ENCODE data around the gene TRAF5.

TRAF5 gene

GRCh38 chr1:211328084-211328694 is 1.6 kb downstream of the TRAF5 start:
- TF ChIP-seq CTCF (IDR thresholded peaks at IDR 0.05; ENCODE audit: insufficient read depth, low read depth, low read length, missing control alignments) = no peak
- no peak overlapping the region for H3K4me3 ChIP-seq (ENCODE audit: low read length)
- no peak for DNase-seq (ENCODE audit: low read depth)

DNA sequence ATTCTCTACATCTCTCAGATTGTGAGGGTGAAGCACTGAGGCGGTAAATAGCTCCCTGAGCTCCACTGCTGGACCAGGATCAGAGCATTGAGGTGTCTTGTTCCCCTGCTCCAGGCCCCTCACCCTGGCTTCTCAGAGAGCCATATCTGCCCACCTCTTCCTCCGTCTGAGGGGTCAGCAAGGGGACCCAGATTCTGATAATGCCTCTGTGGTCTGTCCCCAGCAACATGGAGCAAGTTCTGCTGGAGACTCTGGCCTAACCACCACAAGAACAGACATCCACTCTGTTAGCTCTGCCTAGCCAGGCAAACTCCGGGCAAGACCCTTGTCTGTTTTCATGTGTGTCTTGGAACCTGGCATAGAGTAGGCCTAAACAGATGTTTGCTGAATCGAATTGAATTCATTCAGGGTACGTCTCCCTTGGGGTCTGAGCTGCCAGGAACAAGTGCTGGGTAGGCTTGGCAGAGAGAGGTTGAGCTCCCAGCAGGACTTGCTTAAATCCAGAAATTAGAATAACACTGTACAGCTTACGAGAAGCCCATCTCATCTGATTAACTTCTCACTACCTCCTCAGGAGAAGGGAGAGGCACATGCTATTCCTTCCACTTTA is 2.3 kb downstream of the TRAF5 start:
- TF ChIP-seq CTCF (IDR thresholded peaks at IDR 0.05; ENCODE audit: insufficient read depth, low read depth, low read length, missing control alignments) = no peak
- no peak overlapping the region for H3K4me3 ChIP-seq (ENCODE audit: low read length)
- DNase-seq (ENCODE audit: low read depth) = no peak

DNA sequence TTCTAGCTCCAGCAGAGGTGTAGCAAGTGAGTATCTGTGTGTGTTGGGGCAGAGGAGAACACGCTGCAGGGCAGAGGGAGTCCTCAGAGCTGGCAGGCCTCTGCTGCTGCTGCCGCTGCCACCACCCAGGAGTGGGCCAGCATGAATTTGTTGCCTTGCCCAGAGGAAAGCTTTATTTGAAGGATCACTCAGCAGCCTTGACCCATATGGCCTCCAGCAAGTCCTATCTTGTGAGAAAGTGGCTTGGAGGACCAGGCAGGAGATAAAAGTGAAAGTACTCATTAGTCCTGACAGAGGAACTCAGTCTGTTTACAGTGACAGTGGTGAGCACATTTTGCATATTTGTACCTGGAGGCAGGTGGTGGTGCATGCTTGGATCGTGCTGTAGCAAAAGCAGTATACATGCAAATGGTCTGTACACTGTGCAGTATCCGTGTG is 3.1 kb downstream of the TRAF5 start:
- DNase-seq (ENCODE audit: low read depth) = no peak
- TF ChIP-seq CTCF (IDR thresholded peaks at IDR 0.05; ENCODE audit: insufficient read depth, low read depth, low read length, missing control alignments) = no peak
- H3K4me3 ChIP-seq (ENCODE audit: low read length) = no peak overlapping the region

DNA sequence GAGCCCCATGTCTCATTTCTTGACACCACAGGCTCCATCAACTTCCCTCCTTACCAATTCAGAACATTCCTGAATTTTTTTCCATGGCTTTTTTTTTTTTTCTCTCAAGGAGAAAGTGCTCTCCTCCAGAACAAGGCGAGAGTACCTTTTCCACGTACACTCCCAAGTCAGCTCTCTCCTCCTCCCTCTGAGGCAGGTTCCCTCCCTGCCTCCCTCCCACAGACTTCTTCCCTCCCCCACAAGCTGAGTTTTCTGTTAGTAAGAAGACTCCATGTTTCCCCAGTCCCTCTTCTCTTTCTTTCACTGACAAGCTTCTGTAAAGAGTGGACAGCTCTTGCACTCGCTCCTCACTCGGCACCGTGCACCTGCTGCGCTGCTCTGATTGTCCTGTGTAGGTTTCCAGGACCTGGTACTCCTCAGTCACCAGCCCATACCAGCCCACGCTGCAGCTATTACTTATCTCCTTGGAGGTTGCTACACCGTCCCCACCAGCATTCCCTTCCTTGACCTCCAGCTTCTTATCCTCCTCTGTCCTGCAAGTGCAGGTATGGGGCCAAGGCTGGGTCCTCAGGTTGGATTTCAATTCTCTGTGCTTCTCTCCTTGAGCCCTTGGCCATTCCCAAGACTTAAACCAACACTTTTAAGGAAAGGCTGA is 3.8 kb downstream of the TRAF5 start:
- no peak overlapping the region for H3K4me3 ChIP-seq (ENCODE audit: low read length)
- no peak for TF ChIP-seq CTCF (IDR thresholded peaks at IDR 0.05; ENCODE audit: insufficient read depth, low read depth, low read length, missing control alignments)
- no peak for DNase-seq (ENCODE audit: low read depth)

GRCh38 chr1:211331011-211331709 is 4.5 kb downstream of the TRAF5 start:
- no peak overlapping the region for H3K4me3 ChIP-seq (ENCODE audit: low read length)
- TF ChIP-seq CTCF (IDR thresholded peaks at IDR 0.05; ENCODE audit: insufficient read depth, low read depth, low read length, missing control alignments) = no peak
- peak; percentile 83 for DNase-seq (ENCODE audit: low read depth)

GRCh38 chr1:211332036-211332616 is 5.5 kb downstream of the TRAF5 start:
- no peak for TF ChIP-seq CTCF (IDR thresholded peaks at IDR 0.05; ENCODE audit: insufficient read depth, low read depth, low read length, missing control alignments)
- H3K4me3 ChIP-seq (ENCODE audit: low read length) = no peak overlapping the region
- peak; percentile 17 for DNase-seq (ENCODE audit: low read depth)

Data from epithelial cell of esophagus (primary cell).